Glomerular endothelial cell (primary cell): ENCODE results near the gene KCNG2. TPM values are rescaled to one million over a fixed set of nuclear protein-coding genes. Genes with fewer than 3 reads are reported as not detected.

Source experiments
- DNase-seq: peaks from one replicate; pipeline ENCODE4 v3.0.0-alpha.2; 2011; ENCODE audit warnings: low read depth, low spot score; ENCODE audit errors: extremely low read depth
- total RNA-seq: library from RNA; depleted of rRNA; stranded (reverse); fragments of >200 nt; gene quantifications from 2 replicates; pipeline ENCODE4 v1.2.3, GENCODE V29; 2015

The KCNG2 gene
- total RNA-seq, 1 donor from 2014 or later, result not detected

DNA sequence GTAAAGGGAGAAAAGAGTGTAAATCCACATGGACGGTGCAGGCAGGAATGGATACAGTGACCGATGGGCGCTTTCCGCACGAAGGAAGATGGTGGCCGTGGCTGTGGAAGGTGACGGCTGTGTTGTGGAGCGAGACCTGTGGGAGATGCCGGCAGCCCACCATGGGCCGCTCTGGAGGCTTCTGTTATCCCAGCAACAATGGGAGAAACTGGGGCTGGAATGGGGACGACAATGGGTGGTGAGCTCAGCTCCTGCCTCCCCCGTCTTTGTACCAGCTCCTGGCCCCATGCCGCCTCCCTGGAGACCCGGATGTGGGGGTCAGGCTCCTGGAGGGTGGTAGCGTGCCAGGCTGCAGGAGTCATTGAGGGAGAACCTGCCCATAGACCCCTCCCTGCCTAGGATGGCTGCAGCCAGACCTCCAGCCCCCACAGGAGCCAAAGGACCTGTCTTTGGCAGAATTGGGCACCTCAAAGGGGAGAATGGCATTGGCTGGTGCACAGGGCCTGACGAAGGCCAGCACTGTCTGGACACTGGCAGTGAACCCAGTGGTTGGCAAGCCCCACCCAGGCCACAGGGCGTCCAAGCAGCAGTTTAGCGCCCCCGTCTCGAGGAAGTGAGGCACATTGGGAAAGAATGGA lies 81.1 kb downstream of the KCNG2 start:
- no peak for DNase-seq

DNA sequence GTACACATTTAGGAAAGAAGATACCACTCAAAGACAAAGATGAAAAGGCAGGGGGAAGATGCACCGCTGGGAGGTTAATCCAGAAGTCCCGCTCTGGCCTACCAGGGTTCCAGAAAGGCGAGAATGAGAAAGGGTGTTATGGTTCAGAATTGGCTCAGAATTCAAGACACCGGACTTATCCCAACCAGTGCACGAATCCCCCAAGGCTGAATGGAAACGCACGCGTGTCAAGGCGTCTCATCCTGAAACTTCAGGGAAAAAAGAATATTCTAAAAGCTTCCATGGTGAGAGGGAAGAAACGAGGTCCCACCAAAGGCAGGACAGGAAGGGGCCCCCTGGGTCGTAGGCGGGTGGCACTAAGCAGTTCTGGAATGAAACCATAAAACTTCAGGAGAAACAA lies 81.8 kb downstream of the KCNG2 start:
- no peak for DNase-seq

DNA sequence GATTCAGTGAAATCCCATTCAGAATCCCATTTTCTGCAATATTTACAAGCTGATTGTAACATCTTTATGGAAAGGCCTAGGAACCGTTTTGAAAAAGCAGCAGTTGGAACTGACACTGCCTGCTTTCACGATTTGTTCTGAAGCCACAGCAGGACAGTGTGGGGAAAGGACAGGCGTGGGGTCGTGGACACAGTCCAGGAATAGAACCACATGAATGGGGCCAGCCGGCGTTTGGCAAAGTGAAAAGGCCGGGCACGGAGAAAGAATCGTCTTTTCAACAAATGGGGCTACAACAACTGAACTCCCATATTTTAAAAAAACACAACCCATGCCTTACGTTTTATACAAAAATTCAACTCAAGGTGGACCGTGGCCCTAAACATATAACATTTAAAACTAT lies 84.0 kb downstream of the KCNG2 start:
- no peak for DNase-seq

DNA sequence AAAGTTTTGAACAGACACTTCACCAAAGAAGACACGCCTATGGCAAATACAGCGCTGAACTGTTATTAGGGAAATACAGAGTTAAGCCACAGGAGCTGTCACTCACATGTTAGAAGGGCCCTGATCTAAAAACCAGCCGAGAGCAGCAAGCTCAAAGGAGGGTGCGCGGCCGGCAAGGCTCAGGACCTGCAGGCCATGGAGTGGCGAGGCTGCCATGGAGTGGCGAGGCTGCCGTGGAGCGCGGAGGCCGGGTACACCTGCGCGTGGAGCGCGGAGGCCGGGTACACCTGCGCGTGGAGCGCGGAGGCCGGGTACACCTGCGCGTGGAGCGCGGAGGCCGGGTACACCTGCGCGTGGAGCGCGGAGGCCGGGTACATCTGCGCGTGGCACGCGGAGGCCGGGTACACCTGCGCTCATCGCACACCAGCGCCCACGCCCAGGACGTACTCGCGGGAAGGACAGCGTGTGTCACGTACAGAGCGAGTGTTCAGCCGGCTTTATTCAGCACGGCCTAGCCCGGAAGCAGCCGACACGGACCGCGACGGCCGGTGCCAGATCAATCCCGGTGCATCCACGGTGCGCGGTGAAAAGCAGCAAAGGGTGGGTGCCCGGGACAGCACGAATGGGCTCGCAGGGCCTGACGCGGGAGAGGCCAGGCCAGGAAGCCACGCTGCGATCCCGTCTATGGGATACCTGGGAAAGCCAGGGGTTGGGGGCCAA lies 84.9 kb downstream of the KCNG2 start:
- no peak for DNase-seq

- DNase-seq, result no peak
Measured at GRCh38 chr18:79883461-79884293, 85.9 kb downstream of the KCNG2 start.

DNA sequence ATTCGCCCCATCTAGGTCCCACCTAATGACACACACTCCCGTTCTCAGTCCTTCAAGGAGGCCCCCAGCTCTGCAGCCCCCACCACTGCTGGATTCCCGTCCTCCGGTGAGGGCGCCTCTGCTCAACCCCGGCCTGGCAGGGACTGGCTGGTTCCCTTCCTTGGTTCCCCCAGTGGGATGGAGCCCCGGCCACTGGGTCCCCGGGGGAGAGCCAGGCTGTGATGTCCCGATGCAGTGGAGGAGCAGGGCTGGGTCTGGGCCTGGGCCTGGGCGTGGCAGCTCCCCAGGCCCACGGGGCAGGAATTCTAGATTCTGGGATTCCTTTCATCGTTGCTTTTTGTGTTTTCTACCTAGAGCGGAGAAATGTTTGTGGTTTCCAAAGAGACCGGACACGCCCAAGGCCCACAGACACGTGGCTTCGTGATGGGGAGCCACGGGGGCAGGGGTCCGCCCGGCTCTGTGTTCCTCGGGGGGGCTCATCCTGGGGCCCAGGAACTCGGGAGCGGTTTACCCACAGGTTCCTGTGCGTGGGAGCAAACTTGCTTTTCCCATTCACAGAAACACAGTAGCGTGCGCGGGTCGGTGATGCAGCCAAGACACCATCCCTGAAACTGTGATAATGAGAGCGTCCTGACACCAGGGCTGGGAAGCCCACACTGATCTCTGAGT lies 86.7 kb downstream of the KCNG2 start:
- no peak for DNase-seq

- no peak for DNase-seq
Measured at GRCh38 chr18:79884963-79885728, 87.4 kb downstream of the KCNG2 start.

- DNase-seq, result no peak
Measured at GRCh38 chr18:79887181-79888000, 89.7 kb downstream of the KCNG2 start.

DNA sequence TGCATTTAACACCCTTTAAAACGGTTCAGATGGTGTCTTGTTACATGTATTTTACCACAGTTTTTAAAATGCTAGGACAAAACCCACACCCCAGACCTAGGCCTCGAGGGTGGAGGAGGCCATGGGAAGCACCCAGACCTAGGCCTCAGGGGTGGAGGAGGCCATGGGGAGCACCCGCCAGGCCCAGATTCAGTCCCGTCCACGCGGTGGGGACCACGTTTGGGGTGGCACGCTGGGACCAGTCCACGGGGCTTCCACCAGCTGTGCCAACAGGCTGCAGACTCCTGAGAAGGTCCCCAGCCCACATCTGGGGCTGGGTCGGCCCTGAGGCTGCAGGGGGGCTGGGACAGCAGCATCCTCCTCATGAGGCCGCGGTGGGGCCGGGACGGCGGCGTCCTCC lies 90.3 kb downstream of the KCNG2 start:
- DNase-seq, result no peak

- no peak for DNase-seq
Measured at GRCh38 chr18:79889569-79889968, 91.8 kb downstream of the KCNG2 start.

DNA sequence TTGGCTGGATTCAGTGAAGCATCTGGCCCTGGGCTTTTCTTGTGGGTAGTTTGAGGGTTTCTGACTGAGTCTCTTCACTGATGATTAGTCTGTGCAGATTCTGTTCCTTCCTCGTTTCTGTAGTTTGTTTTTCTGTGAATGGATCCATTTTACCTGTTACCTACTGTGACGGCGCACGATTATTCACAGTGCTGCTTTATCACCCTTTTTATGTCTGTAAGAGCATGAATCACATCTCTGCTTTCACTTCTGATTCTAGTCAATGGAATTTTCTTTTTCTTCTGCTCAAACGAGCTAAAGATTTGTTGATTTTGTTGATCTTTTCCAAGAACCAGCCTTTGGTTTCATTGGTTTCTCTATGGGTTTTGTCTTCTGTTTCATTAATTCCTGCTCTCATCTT lies 92.9 kb downstream of the KCNG2 start:
- DNase-seq, result no peak

DNA sequence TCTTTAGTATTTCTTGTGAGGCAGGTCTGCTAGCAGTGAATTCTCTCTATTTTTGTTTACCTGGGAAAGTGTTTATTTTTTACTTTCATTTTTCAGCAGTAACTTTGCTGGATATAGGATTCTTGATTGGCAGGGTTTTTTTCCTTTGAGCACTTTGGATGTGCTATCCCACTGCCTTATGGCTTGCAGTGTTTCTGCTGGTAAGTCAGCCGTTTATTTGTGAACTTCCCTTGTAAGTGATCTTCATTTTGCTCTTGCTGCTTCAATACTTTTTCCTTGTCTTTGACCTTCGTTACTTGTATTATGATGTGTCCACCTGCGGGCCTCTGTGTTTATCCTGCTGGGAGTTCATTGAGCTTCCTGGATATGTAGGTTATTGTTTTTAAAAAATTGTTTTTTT lies 99.0 kb downstream of the KCNG2 start:
- no peak for DNase-seq

DNA sequence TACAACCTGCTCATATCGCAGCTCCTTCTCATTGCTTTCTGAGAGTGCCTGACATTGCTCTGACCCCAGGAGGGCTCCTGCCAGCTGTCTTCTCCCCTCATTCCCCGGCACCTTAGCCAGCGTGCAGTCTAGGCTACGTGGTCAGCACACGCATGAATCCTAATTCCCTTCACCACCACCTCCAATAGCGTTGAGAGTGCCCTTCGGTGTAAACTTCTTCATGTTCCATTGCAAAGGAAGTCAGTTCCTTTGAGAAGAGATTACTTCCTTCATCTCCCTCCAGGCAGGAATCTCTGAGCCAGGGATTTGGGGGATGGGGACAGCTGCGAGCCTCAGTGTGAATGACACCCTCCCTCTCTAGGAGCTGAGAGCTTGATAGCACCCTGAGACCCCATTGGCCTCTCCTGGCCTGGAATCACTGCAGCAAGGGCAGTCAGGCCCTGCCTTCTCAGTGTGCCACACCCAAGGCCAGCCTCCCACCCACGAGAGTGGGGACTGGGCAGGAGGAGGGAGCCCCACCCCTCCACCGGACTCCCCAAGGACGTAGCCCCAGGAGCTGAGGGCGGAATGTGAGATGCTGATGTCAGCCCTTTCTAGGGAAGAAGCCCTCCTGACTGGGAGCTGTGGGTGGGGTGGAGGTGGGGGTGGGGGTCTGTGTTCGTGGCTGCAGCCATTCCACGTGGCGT lies 100.3 kb downstream of the KCNG2 start:
- no peak for DNase-seq

- DNase-seq, result no peak
Measured at GRCh38 chr18:79898952-79899608, 101.3 kb downstream of the KCNG2 start.

GRCh38 chr18:79899609-79900445 lies 102.1 kb downstream of the KCNG2 start:
- no peak for DNase-seq

DNA sequence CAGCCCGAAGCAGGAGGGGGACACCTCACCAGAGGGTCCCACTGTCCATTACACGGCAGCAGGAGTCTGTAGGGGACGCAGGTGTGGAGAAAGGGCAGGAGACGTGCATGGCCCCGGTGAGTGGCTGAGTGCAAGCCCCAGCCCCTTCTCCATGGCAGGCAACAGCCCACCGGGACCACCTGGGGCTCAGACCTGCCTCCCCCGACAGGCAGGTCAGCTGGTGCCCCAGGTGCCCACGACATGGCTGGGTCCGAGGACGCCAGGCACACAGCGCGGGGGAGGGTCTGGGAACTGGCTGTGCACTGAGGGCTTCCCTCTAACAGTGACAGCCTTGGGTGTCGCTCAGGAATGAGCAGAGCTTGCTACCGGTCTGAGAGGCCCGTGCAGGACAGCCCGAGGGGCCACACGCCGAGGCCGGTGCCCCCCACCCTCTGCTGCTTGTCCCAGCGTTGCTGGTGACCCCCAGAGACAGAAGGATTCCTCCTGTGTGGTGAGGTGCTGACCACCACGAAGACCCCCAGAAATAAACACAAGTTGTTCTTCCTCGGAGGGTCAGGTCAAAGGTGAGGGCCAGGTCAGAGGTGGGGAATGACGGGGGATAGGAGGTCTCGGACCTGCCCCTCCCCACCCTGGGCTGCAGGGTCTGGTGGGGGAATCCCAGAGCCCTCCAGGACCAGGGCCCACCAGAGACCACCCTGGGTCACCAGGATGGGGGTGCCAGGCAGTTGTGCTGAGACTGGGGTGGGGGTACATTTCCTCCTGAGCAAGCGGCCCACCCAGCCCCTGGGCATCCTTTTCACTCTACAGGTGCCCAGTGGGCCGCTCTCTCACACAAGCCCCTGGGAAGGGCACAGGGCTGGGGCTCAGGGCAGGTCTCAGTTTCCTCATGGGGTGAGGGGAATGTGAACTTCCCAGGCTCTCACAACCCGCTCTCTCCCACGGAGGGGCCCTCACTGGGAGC lies 103.2 kb downstream of the KCNG2 start:
- DNase-seq, result no peak
